Measurements from ENCODE around the gene LDLRAD4. TPM values are rescaled to one million over a fixed set of nuclear protein-coding genes. Genes with fewer than 3 reads are reported as not detected.
"Not testable (repeated sequence)": the region's sequence is repeated elsewhere in the genome, so short reads cannot be mapped to it uniquely, and the experiment has no call there.

LDLRAD4 gene
- total RNA-seq, 1 donor from 2014 or later: 20.4 TPM

- no peak overlapping the region for H3K27ac Mint-ChIP-seq (ENCODE audit: unreplicated experiment)
- no peaks in the 10 kb centered on the region for H3K27me3 Mint-ChIP-seq (ENCODE audit: unreplicated experiment)
- no peak for DNase-seq (ENCODE audit: extremely low spot score, unreplicated experiment)
- no peak overlapping the region for H3K4me3 Mint-ChIP-seq (ENCODE audit: unreplicated experiment)
- TF ChIP-seq CTCF (IDR thresholded peaks at IDR 0.05): peak; percentile 50
- H3K4me1 Mint-ChIP-seq (ENCODE audit: unreplicated experiment): peaks cover 22% of the 10 kb centered on the region
- peaks cover 6% of the 10 kb centered on the region for H3K36me3 Mint-ChIP-seq (ENCODE audit: unreplicated experiment)
- peaks cover 4% of the 10 kb centered on the region for H3K9me3 Mint-ChIP-seq (ENCODE audit: unreplicated experiment)
These were observed 462.1 kb downstream of the LDLRAD4 start for GRCh38 chr18:13680612-13681011.

- no peak overlapping the region for H3K4me3 Mint-ChIP-seq (ENCODE audit: unreplicated experiment)
- peaks cover 8% of the 10 kb centered on the region for H3K36me3 Mint-ChIP-seq (ENCODE audit: unreplicated experiment)
- H3K9me3 Mint-ChIP-seq (ENCODE audit: unreplicated experiment): peaks cover under 1% of the 10 kb centered on the region
- no peak for TF ChIP-seq CTCF (IDR thresholded peaks at IDR 0.05)
- H3K27ac Mint-ChIP-seq (ENCODE audit: unreplicated experiment): no peak overlapping the region
- no peak for DNase-seq (ENCODE audit: extremely low spot score, unreplicated experiment)
- peaks cover 28% of the 10 kb centered on the region for H3K4me1 Mint-ChIP-seq (ENCODE audit: unreplicated experiment)
- H3K27me3 Mint-ChIP-seq (ENCODE audit: unreplicated experiment): no peaks in the 10 kb centered on the region
These were observed 463.1 kb downstream of the LDLRAD4 start for GRCh38 chr18:13681701-13682100.

- DNase-seq (ENCODE audit: extremely low spot score, unreplicated experiment): no peak
- peak overlapping the region; percentile 19 for H3K27ac Mint-ChIP-seq (ENCODE audit: unreplicated experiment)
- TF ChIP-seq CTCF (IDR thresholded peaks at IDR 0.05): no peak
- peaks cover 25% of the 10 kb centered on the region for H3K4me1 Mint-ChIP-seq (ENCODE audit: unreplicated experiment)
- peaks cover 8% of the 10 kb centered on the region for H3K9me3 Mint-ChIP-seq (ENCODE audit: unreplicated experiment)
- no peaks in the 10 kb centered on the region for H3K27me3 Mint-ChIP-seq (ENCODE audit: unreplicated experiment)
- H3K36me3 Mint-ChIP-seq (ENCODE audit: unreplicated experiment): peaks cover 14% of the 10 kb centered on the region
- H3K4me3 Mint-ChIP-seq (ENCODE audit: unreplicated experiment): no peak overlapping the region
These were observed 466.0 kb downstream of the LDLRAD4 start for GRCh38 chr18:13684546-13684945.

- H3K4me1 Mint-ChIP-seq (ENCODE audit: unreplicated experiment): peaks cover 25% of the 10 kb centered on the region
- H3K27me3 Mint-ChIP-seq (ENCODE audit: unreplicated experiment): no peaks in the 10 kb centered on the region
- DNase-seq (ENCODE audit: extremely low spot score, unreplicated experiment): no peak
- H3K9me3 Mint-ChIP-seq (ENCODE audit: unreplicated experiment): peaks cover 23% of the 10 kb centered on the region
- peaks cover 14% of the 10 kb centered on the region for H3K36me3 Mint-ChIP-seq (ENCODE audit: unreplicated experiment)
- no peak for TF ChIP-seq CTCF (IDR thresholded peaks at IDR 0.05)
- no peak overlapping the region for H3K4me3 Mint-ChIP-seq (ENCODE audit: unreplicated experiment)
- H3K27ac Mint-ChIP-seq (ENCODE audit: unreplicated experiment): no peak overlapping the region
These were observed 469.9 kb downstream of the LDLRAD4 start for GRCh38 chr18:13688191-13689136.

GRCh38 chr18:13690060-13690459, 471.5 kb downstream of the LDLRAD4 start:
- not testable (repeated sequence) for H3K4me3 Mint-ChIP-seq (ENCODE audit: unreplicated experiment); H3K27me3 Mint-ChIP-seq (ENCODE audit: unreplicated experiment); DNase-seq (ENCODE audit: extremely low spot score, unreplicated experiment); H3K27ac Mint-ChIP-seq (ENCODE audit: unreplicated experiment)
- peaks cover 14% of the 10 kb centered on the region for H3K4me1 Mint-ChIP-seq (ENCODE audit: unreplicated experiment)
- H3K36me3 Mint-ChIP-seq (ENCODE audit: unreplicated experiment): peaks cover 14% of the 10 kb centered on the region
- peaks cover 23% of the 10 kb centered on the region for H3K9me3 Mint-ChIP-seq (ENCODE audit: unreplicated experiment)

GRCh38 chr18:13695337-13695736, 476.8 kb downstream of the LDLRAD4 start:
- not testable (repeated sequence) for H3K36me3 Mint-ChIP-seq (ENCODE audit: unreplicated experiment); H3K27ac Mint-ChIP-seq (ENCODE audit: unreplicated experiment); H3K4me3 Mint-ChIP-seq (ENCODE audit: unreplicated experiment); H3K4me1 Mint-ChIP-seq (ENCODE audit: unreplicated experiment); H3K27me3 Mint-ChIP-seq (ENCODE audit: unreplicated experiment); DNase-seq (ENCODE audit: extremely low spot score, unreplicated experiment)
- H3K9me3 Mint-ChIP-seq (ENCODE audit: unreplicated experiment): peaks cover 21% of the 10 kb centered on the region
